Panc1 (cell line): ENCODE measurements around the gene SLC35E2B. TPM values are rescaled to one million over a fixed set of nuclear protein-coding genes. Genes with fewer than 3 reads are reported as not detected.

Experiments used
- ATAC-seq: fragments of 200-7000 bp; cut with Tn5 transposase; 2 replicates; pipeline ENCODE4 v1.9.1; 2020; ENCODE audit warnings: mild to moderate bottlenecking, moderate library complexity
- BruUV-seq: library from RNA; stranded (reverse); fragments of 400-500 nt; replicated peaks from 2 replicates; lab custom pipeline; 2021; lab: Mats Ljungman, UMichigan
- CTCF ChIA-PET: fragments of 300-600 bp; sonication (Branson Sonifier 250); formaldehyde crosslinking; loops from one replicate; lab custom pipeline; 2022; ENCODE audit warnings: antibody characterized with exemption; lab: Charles Lee
- POLR2A ChIA-PET: fragments of 300-600 bp; sonication (Branson Sonifier 250); formaldehyde crosslinking; loops from one replicate; lab custom pipeline; 2022; ENCODE audit warnings: antibody characterized with exemption; lab: Charles Lee
- DNase-seq: peaks from one replicate; pipeline ENCODE4 v3.0.0-alpha.2; 2010; ENCODE audit warnings: low read depth, low spot score
- H3K27ac ChIP-seq: 2 replicates; pipeline ENCODE4 v1.5.1; 2011; ENCODE audit warnings: mild to moderate bottlenecking, low read length, inconsistent platforms
- H3K27me3 ChIP-seq: fragments of 200-500 bp; sonication (Bioruptor generic); 2 replicates; pipeline ENCODE4 v1.6.0; 2014; ENCODE audit warnings: low read length, inconsistent platforms; ENCODE audit not compliant: control insufficient read depth, insufficient read depth
- H3K36me3 ChIP-seq: fragments of 200-500 bp; sonication (Bioruptor generic); 2 replicates; pipeline ENCODE4 v1.5.1; 2014; ENCODE audit warnings: inconsistent platforms, mild to moderate bottlenecking, low read length, moderate library complexity; ENCODE audit not compliant: control insufficient read depth, insufficient read depth
- H3K4me1 ChIP-seq: 2 replicates; pipeline ENCODE4 v1.5.1; 2011; ENCODE audit warnings: inconsistent platforms, mild to moderate bottlenecking, low read length, moderate library complexity; ENCODE audit not compliant: control insufficient read depth, insufficient read depth
- H3K4me3 ChIP-seq, 2 experiments: 2 replicates each; pipeline ENCODE4 v1.5.1; 2011 to 2012; ENCODE audit warnings: low read depth in 2 of 2, low read length in 2 of 2, mild to moderate bottlenecking in 2 of 2, inconsistent platforms in 1 of 2, moderate library complexity in 1 of 2
- H3K9me3 ChIP-seq: fragments of 200-500 bp; sonication (Bioruptor generic); 2 replicates; pipeline ENCODE4 v1.5.1; 2014; ENCODE audit warnings: low read depth, mild to moderate bottlenecking, inconsistent platforms, low read length, moderate library complexity; ENCODE audit not compliant: control insufficient read depth, insufficient read depth
- POLR2AphosphoS5 ChIP-seq: IDR thresholded peaks from 2 replicates; pipeline ENCODE4 v1.6.1; 2012; ENCODE audit warnings: mild to moderate bottlenecking, low read depth, low read length, moderate library complexity
- REST ChIP-seq, 2 experiments: IDR thresholded peaks; 2 replicates each; pipeline ENCODE4 v1.6.1; 2011 to 2012; ENCODE audit warnings: low read depth in 2 of 2, control low read depth in 1 of 2, low read length in 1 of 2, mild to moderate bottlenecking in 1 of 2, moderate library complexity in 1 of 2; ENCODE audit not compliant: insufficient read depth in 1 of 2
- SIN3A ChIP-seq: IDR thresholded peaks from 2 replicates; pipeline ENCODE4 v1.6.1; 2012; ENCODE audit warnings: low read depth, mild to moderate bottlenecking, low read length, moderate library complexity, borderline replicate concordance; ENCODE audit not compliant: insufficient read depth
- TCF7L2 ChIP-seq: IDR thresholded peaks from 2 replicates; pipeline ENCODE4 v1.6.1; 2011; ENCODE audit warnings: mild to moderate bottlenecking, low read depth, low read length, inconsistent platforms
- in situ Hi-C: cut with HindIII; loops from 2 replicates; pipeline ENCODE4 v1.10.0; 2016; ENCODE audit warnings: low sequenced_read_pairs, low pct_unique_long_range_greater_than_20kb
- intact Hi-C: fragments of 100-400 bp; cut with micrococcal nuclease; formaldehyde crosslinking; loops from one replicate; pipeline ENCODE4 v1.10.0; 2022; ENCODE audit not compliant: unreplicated experiment
- total RNA-seq: library from RNA; stranded (reverse); gene quantifications from one replicate; pipeline ENCODE4 v1.2.1, GENCODE V29; 2021; ENCODE audit not compliant: unreplicated experiment
- TF ChIP-seq, protein P1 (sequence below): fragments of 450-650 bp; IDR thresholded peaks from 2 replicates; pipeline ENCODE4 v1.5.1; 2017; ENCODE audit warnings: mild to moderate bottlenecking

The SLC35E2B gene
- total RNA-seq, 1 experiment from 2014 or later = 75.7 TPM

DNA sequence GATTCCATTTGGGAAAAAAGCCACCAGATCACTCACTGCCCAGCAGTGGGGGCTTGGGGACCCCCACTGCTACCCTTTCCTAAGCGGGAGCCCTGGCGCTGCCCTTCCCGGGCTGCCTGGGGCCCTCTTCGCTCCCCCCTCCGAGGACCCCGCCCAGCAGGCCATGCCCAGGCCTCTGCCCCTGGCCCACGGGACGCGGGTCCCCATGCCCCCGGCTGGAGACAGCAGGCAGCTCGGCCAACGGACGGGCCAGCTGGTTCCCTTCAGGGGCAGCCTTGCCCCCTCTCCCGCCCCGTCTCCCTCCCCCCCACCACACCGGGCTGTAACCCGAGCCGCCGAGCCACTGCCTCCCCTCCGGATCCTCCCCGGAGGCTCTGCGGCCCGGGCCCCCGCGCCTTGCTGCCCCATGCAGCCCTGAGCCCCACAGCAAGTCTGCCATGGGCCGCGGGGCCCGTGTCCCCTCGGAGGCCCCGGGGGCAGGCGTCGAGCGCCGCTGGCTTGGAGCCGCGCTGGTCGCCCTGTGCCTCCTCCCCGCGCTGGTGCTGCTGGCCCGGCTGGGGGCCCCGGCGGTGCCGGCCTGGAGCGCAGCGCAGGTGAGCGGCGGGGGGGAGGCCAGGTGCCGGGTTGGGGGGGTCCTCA lies 60.7 kb downstream of the SLC35E2B start, which contains the start of gene MMP23B:
TSS of gene MMP23B (plus strand) at position 392 of the 639 bp plus-strand sequence. CDS start at position 438, 46 bp downstream.
- in situ Hi-C loops = no loop called here
- H3K9me3 ChIP-seq = no peaks in the 10 kb centered on the region
- no peaks in the 10 kb centered on the region for H3K27me3 ChIP-seq
- intact Hi-C loops = no loop called here
- no peaks in the 10 kb centered on the region for H3K4me1 ChIP-seq
- TF ChIP-seq REST (IDR thresholded peaks at IDR 0.05; ENCODE audit: insufficient read depth in 1 of 2, low read depth in 2 of 2, low read length in 1 of 2) (no peak), POLR2AphosphoS5 (no peak)
- no peak within 1 kb of the TSS for H3K27ac ChIP-seq
- H3K36me3 ChIP-seq = no peaks in the 10 kb centered on the region
- ATAC-seq = no peak
- BruUV-seq = no TSS peak
- H3K4me3 ChIP-seq = no peak within 1 kb of the TSS
- ChIA-PET CTCF (no interaction called here), POLR2A (no interaction called here)
- DNase-seq = no peak

DNA sequence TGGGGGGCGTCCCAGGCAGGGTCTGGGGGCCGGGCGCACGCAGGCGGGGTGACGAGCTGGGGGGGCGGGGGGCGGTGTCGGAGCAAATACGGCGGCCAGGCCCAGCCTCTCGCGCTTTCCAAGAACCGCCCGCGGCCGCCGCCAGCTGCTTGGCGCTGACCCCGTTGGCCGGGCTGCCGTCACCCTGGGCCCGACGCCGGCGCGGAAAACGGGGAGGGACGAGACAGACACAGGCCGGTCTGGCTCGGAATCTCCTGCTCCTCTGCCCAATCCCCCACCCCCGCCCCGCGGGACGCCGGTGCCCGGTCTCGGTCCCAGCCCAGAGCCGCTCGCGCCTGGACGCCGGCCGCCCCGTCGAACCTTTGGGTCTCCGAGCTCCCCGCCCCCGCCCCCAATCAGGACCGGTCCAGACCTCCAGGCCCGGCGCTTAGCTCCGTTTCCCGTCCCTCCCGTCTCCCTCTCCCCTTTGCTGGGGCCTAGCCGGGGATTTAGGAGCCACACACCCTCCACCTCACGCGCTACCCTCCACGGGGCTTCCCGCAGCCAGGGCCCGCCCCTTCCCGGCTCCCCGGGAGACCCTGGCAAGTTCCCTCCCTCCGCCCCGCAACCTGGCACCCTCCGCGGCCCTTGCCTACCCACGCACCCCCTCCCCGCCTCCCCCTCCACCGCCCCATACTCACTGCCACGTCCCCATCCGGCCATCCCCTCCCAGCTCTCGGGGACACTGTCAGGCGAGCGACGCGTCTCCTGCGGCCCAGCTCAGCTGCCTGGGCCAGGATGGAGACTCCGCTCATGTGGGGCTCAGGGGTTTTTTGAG lies 61.4 kb downstream of the SLC35E2B start:
- TF ChIP-seq POLR2AphosphoS5 = no peak
- no peak for TF ChIP-seq REST (IDR thresholded peaks at IDR 0.05; ENCODE audit: insufficient read depth in 1 of 2, low read depth in 2 of 2, low read length in 1 of 2)
- TF ChIP-seq, protein P1, sequence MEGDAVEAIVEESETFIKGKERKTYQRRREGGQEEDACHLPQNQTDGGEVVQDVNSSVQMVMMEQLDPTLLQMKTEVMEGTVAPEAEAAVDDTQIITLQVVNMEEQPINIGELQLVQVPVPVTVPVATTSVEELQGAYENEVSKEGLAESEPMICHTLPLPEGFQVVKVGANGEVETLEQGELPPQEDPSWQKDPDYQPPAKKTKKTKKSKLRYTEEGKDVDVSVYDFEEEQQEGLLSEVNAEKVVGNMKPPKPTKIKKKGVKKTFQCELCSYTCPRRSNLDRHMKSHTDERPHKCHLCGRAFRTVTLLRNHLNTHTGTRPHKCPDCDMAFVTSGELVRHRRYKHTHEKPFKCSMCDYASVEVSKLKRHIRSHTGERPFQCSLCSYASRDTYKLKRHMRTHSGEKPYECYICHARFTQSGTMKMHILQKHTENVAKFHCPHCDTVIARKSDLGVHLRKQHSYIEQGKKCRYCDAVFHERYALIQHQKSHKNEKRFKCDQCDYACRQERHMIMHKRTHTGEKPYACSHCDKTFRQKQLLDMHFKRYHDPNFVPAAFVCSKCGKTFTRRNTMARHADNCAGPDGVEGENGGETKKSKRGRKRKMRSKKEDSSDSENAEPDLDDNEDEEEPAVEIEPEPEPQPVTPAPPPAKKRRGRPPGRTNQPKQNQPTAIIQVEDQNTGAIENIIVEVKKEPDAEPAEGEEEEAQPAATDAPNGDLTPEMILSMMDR = no peak
- TF ChIP-seq TCF7L2 = no peak
- TF ChIP-seq SIN3A = no peak
- DNase-seq = no peak
- POLR2A ChIA-PET = no interaction called here
- intact Hi-C loops (no loop called here), in situ Hi-C loops (no loop called here)
- no peaks in the 10 kb centered on the region for H3K4me1 ChIP-seq
- no peaks in the 10 kb centered on the region for H3K9me3 ChIP-seq
- H3K27ac ChIP-seq = no peak overlapping the region
- no peaks in the 10 kb centered on the region for H3K36me3 ChIP-seq
- no peak overlapping the region for H3K4me3 ChIP-seq
- ATAC-seq = no peak
- no TSS peak for BruUV-seq
- CTCF ChIA-PET = no interaction called here
- no peaks in the 10 kb centered on the region for H3K27me3 ChIP-seq
